GM12864 (cell line): ENCODE results near the gene ETNPPL.

ENCODE experiments used
- DNase-seq: peaks from one replicate; pipeline ENCODE4 v3.0.0-alpha.2; 2011; ENCODE audit warnings: low read depth
- H3K4me3 ChIP-seq: 2 replicates; pipeline ENCODE4 v1.5.1; 2011; ENCODE audit warnings: mild to moderate bottlenecking, low read depth, low read length, control low read depth
- CTCF ChIP-seq: IDR thresholded peaks from 2 replicates; pipeline ENCODE4 v1.5.1; 2011; ENCODE audit warnings: low read depth, mild to moderate bottlenecking, moderate library complexity, low read length, control low read depth, inconsistent platforms; ENCODE audit errors: missing control alignments

Gene ETNPPL

GRCh38 chr4:108693211-108693610 is 69.6 kb downstream of the ETNPPL start:
- H3K4me3 ChIP-seq, result no peak overlapping the region
- no peak for DNase-seq
- TF ChIP-seq CTCF, result no peak
